ENCODE measurements around the gene MB. TPM values are rescaled to one million over a fixed set of nuclear protein-coding genes. Genes with fewer than 3 reads are reported as not detected.

The MB gene
- total RNA-seq, 1 experiment from 2014 or later = 17.3 TPM

- Histone ChIP-seq H3K9me3 (ENCODE audit: control insufficient read depth, insufficient read depth, low read depth, low read length) (no peaks in the 10 kb centered on the region), H3K27me3 (ENCODE audit: control insufficient read depth, insufficient read depth, low read length) (no peaks in the 10 kb centered on the region), H3K4me1 (ENCODE audit: control insufficient read depth, insufficient read depth, low read length) (peaks cover 23% of the 10 kb centered on the region), H3K27ac (ENCODE audit: low read length) (peak overlapping the region; percentile 99; the same call in 1 of the 2 replicates), H3K36me3 (ENCODE audit: control insufficient read depth, insufficient read depth, low read length) (no peaks in the 10 kb centered on the region), H3K4me3 (ENCODE audit: low read depth in 2 of 2, low read length in 2 of 2) (no peak overlapping the region)
- no peak for ATAC-seq
- no peak for DNase-seq (ENCODE audit: low read depth, low spot score)
- no TSS peak for BruUV-seq (replicated peaks)
- ChIA-PET CTCF (no interaction called here), POLR2A (no interaction called here)
- TF ChIP-seq CTCF (IDR thresholded peaks at IDR 0.05) (no peak), POLR2AphosphoS5 (IDR thresholded peaks at IDR 0.05; ENCODE audit: low read depth, low read length) (no peak), TCF7L2 (IDR thresholded peaks at IDR 0.05; ENCODE audit: low read depth, low read length) (no peak), REST (IDR thresholded peaks at IDR 0.05; ENCODE audit: insufficient read depth in 1 of 2, low read depth in 2 of 2, low read length in 1 of 2) (no peak), SIN3A (IDR thresholded peaks at IDR 0.05; ENCODE audit: borderline replicate concordance, insufficient read depth, low read depth, low read length) (no peak)
- intact Hi-C loops (cut with micrococcal nuclease; ENCODE audit: unreplicated experiment) (loop anchor here (10.0 kb wide), 1 partner anchor 226 kb away; no protein-coding TSS in a partner anchor), in situ Hi-C loops (cut with HindIII; ENCODE audit: low pct_unique_long_range_greater_than_20kb, low sequenced_read_pairs) (no loop called here)
Measured at GRCh38 chr22:35581023-35581413, 36.1 kb downstream of the MB start.

GRCh38 chr22:35580351-35581022, 36.6 kb downstream of the MB start:
- no TSS peak for BruUV-seq (replicated peaks)
- Histone ChIP-seq H3K27ac (ENCODE audit: low read length) (peak overlapping the region; percentile 73; the same call in 1 of the 2 replicates), H3K4me1 (ENCODE audit: control insufficient read depth, insufficient read depth, low read length) (peaks cover 19% of the 10 kb centered on the region), H3K4me3 (ENCODE audit: low read depth in 2 of 2, low read length in 2 of 2) (no peak overlapping the region), H3K36me3 (ENCODE audit: control insufficient read depth, insufficient read depth, low read length) (no peaks in the 10 kb centered on the region), H3K27me3 (ENCODE audit: control insufficient read depth, insufficient read depth, low read length) (no peaks in the 10 kb centered on the region), H3K9me3 (ENCODE audit: control insufficient read depth, insufficient read depth, low read depth, low read length) (no peaks in the 10 kb centered on the region)
- ChIA-PET POLR2A (no interaction called here), CTCF (interaction anchor here (0.7 kb wide), 1 partner anchor 154 kb away, joined by 11 read pairs; no protein-coding TSS in a partner anchor)
- intact Hi-C loops (cut with micrococcal nuclease; ENCODE audit: unreplicated experiment) (loop anchor here (10.0 kb wide), 1 partner anchor 226 kb away; no protein-coding TSS in a partner anchor), in situ Hi-C loops (cut with HindIII; ENCODE audit: low pct_unique_long_range_greater_than_20kb, low sequenced_read_pairs) (no loop called here)
- TF ChIP-seq POLR2AphosphoS5 (IDR thresholded peaks at IDR 0.05; ENCODE audit: low read depth, low read length) (no peak), REST (IDR thresholded peaks at IDR 0.05; ENCODE audit: insufficient read depth in 1 of 2, low read depth in 2 of 2, low read length in 1 of 2) (no peak), TCF7L2 (IDR thresholded peaks at IDR 0.05; ENCODE audit: low read depth, low read length) (no peak), SIN3A (IDR thresholded peaks at IDR 0.05; ENCODE audit: borderline replicate concordance, insufficient read depth, low read depth, low read length) (no peak), CTCF (IDR thresholded peaks at IDR 0.05) (no peak)
- DNase-seq (ENCODE audit: low read depth, low spot score) (no peak), ATAC-seq (no peak)
